Measurements from ENCODE around the gene PLXND1.

The PLXND1 gene

GRCh38 chr3:129599073-129599472 is 7.4 kb downstream of the PLXND1 start:
- DNase-seq, result no peak

GRCh38 chr3:129598484-129598883 is 8.0 kb downstream of the PLXND1 start:
- DNase-seq, result no peak

GRCh38 chr3:129598000-129598381 is 8.5 kb downstream of the PLXND1 start:
- DNase-seq, result no peak

- DNase-seq, result no peak
These were observed 9.1 kb downstream of the PLXND1 start for GRCh38 chr3:129597087-129597999.

- no peak for DNase-seq
These were observed 10.0 kb downstream of the PLXND1 start for GRCh38 chr3:129596194-129597086.

GRCh38 chr3:129595544-129596193 is 10.8 kb downstream of the PLXND1 start:
- DNase-seq, result no peak

GRCh38 chr3:129594907-129595390 is 11.5 kb downstream of the PLXND1 start:
- no peak for DNase-seq

GRCh38 chr3:129594409-129594808 is 12.1 kb downstream of the PLXND1 start:
- no peak for DNase-seq

GRCh38 chr3:129593595-129594339 is 12.7 kb downstream of the PLXND1 start:
- DNase-seq, result peak; percentile 65

GRCh38 chr3:129593230-129593594 is 13.3 kb downstream of the PLXND1 start:
- no peak for DNase-seq

- DNase-seq, result no peak
These were observed 13.9 kb downstream of the PLXND1 start for GRCh38 chr3:129592381-129593131.

GRCh38 chr3:129591932-129592331 is 14.5 kb downstream of the PLXND1 start:
- DNase-seq, result no peak

GRCh38 chr3:129590215-129590614 is 16.3 kb downstream of the PLXND1 start:
- no peak for DNase-seq

- DNase-seq, result no peak
These were observed 18.8 kb downstream of the PLXND1 start for GRCh38 chr3:129587566-129588210.

- no peak for DNase-seq
These were observed 19.6 kb downstream of the PLXND1 start for GRCh38 chr3:129586746-129587430.

GRCh38 chr3:129585949-129586657 is 20.4 kb downstream of the PLXND1 start:
- DNase-seq, result no peak

- DNase-seq, result no peak
These were observed 21.8 kb downstream of the PLXND1 start for GRCh38 chr3:129584631-129585030.

- DNase-seq, result no peak
These were observed 23.2 kb downstream of the PLXND1 start for GRCh38 chr3:129583289-129583688.

- DNase-seq, result no peak
These were observed 23.7 kb downstream of the PLXND1 start for GRCh38 chr3:129582799-129583198.

GRCh38 chr3:129581623-129582022 is 24.9 kb downstream of the PLXND1 start:
- DNase-seq, result no peak
